HG02943 (cell line): Measurements from ENCODE around the gene CUZD1.
"Not testable (repeated sequence)": the region's sequence is repeated elsewhere in the genome, so short reads cannot be mapped to it uniquely, and the experiment has no call there.

ENCODE experiments used
- ATAC-seq: cut with Tn5 transposase; IDR thresholded peaks from one replicate; pipeline ENCODE4 v1.9.1; 2021; ENCODE audit warnings: mild to moderate bottlenecking, low read depth, moderate library complexity; ENCODE audit not compliant: unreplicated experiment

CUZD1 gene, protein sequence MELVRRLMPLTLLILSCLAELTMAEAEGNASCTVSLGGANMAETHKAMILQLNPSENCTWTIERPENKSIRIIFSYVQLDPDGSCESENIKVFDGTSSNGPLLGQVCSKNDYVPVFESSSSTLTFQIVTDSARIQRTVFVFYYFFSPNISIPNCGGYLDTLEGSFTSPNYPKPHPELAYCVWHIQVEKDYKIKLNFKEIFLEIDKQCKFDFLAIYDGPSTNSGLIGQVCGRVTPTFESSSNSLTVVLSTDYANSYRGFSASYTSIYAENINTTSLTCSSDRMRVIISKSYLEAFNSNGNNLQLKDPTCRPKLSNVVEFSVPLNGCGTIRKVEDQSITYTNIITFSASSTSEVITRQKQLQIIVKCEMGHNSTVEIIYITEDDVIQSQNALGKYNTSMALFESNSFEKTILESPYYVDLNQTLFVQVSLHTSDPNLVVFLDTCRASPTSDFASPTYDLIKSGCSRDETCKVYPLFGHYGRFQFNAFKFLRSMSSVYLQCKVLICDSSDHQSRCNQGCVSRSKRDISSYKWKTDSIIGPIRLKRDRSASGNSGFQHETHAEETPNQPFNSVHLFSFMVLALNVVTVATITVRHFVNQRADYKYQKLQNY

GRCh38 chr10:122845783-122846332 is at the start of gene CUZD1:
Gene CUZD1, minus strand, starts transcription at chr10:122845857. Its CDS starts 14 bp downstream, at chr10:122845843.
- ATAC-seq: no peak

GRCh38 chr10:122894261-122894944 is 48.7 kb upstream of the CUZD1 start:
- no peak for ATAC-seq

DNA sequence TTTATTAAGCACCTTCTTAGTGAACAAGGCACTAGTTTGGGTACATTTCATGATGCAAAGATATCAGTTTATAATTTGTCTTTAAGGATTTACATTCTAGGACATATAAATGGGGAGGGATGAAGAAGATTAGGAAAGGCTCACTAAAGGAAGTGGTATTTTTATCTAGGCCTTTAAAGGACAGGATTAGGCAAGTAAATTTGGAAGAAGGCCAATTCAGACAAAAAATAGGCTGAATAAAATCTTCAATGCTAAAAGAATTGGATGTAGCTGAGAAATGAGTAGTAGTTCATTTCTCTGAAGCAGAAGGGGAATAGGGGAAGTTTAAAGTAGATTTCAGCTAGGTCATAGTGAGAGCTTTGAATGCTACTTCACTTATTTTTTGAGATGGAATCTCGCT is 38.5 kb upstream of the CUZD1 start:
- no peak for ATAC-seq

DNA sequence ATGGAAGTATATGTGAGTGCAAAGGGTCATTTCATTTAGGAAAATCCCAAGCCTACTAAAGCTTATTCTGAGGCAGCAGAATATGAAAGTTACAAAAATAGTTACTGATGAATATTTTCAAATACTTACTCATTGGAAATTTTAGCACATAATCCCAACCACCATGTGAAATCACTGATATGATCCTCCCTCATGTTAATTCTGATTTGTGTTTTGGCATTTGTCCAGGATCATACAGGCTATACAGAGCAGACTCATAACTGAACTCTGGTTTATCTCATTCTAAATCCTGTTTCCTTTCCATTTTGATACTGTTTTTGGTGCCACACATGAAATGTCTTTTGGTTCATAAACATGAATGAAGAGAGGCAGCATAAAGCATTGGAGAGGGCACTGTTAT is 37.1 kb upstream of the CUZD1 start:
- no peak for ATAC-seq

- ATAC-seq: peak; percentile 80
Observed at GRCh38 chr10:122879339-122880273, 33.9 kb upstream of the CUZD1 start, which contains the start of gene FAM24B. Gene FAM24B, minus strand, starts transcription at chr10:122879581. Its CDS starts 29,066 bp downstream, at chr10:122850515.

DNA sequence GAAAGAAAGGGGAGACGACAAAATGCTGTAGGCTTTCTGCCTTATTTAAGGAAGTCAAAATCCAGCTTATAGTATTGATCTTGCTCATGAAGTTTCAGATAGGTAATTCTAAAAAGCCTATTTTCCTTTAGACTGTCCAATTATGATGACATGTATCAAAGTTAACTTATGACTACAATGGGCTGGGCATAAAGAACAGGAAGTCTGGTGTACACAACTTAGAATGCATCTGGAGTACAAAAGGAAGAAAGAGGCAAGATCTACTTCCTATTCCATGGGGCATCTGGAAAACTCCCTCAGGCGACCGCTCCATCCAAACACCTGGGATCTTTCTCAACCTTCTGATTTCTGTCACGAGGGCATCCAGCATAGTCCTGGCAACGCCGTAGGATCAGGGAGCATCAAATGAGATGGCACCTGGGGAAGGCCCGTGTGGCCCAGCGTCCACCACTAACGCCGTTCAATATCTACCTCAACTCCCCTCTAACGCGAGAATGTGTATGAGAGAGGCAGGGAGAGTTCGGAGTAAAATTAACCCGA is 33.2 kb upstream of the CUZD1 start:
- peak; percentile 17 for ATAC-seq

GRCh38 chr10:122877264-122877663 is 31.6 kb upstream of the CUZD1 start:
- no peak for ATAC-seq

DNA sequence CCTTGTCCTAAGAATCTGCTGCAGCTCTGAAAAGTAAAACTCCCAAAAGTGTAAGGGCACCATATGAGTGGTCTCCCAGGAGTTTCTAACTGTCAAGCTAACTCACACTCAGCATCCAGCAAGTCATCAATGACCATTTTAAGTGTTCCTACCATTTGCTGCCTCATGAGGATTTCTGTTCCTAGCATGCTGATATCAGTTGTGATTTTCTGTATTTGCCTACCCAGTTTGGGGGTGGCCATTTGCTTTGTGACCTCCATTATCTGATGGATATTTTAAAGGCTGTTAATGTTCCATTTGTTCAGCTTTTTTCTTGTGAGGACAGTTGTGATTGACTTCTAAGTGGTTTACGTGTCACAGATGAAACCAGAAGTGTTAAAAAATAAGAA is 30.8 kb upstream of the CUZD1 start:
- ATAC-seq: no peak

GRCh38 chr10:122875843-122876466 is 30.3 kb upstream of the CUZD1 start:
- no peak for ATAC-seq

DNA sequence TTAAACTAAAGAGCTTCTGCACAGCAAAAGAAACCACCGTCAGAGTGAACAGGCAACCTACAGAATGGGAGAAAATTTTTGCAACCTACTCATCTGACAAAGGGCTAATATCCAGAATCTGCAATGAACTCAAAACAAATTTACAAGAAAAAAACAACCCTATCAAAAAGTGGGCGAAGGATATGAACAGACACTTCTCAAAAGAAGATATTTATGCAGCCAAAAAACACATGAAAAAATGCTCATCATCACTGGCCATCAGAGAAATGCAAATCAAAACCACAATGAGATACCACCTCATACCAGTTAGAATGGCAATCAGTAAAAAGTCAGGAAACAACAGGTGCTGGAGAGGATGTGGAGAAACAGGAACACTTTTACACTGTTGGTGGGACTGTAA is 26.3 kb upstream of the CUZD1 start:
- ATAC-seq: not testable (repeated sequence)

GRCh38 chr10:122868768-122869167 is 23.1 kb upstream of the CUZD1 start:
- not testable (repeated sequence) for ATAC-seq

GRCh38 chr10:122866757-122867482 is 21.3 kb upstream of the CUZD1 start:
- ATAC-seq: not testable (repeated sequence)

DNA sequence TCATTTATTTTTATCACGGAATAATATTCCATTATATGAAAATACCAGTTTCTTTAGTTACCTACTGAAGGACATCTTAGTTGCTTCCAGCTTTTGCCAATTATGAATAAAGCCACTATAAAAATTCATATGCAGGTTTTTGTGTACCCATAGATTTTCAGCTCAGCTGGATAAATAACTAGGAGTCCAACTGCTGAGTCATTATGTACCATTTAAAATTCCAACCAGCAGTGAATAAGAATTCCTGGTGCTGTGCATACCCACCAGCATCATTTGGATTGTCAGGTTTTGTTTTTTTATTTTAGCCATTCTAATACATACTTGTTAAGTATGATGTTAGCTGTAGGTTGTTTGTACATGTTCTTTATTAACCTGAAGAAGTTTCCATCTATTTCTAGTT is 19.2 kb upstream of the CUZD1 start:
- no peak for ATAC-seq

- no peak for ATAC-seq
Observed at GRCh38 chr10:122864194-122864592, 18.5 kb upstream of the CUZD1 start.

DNA sequence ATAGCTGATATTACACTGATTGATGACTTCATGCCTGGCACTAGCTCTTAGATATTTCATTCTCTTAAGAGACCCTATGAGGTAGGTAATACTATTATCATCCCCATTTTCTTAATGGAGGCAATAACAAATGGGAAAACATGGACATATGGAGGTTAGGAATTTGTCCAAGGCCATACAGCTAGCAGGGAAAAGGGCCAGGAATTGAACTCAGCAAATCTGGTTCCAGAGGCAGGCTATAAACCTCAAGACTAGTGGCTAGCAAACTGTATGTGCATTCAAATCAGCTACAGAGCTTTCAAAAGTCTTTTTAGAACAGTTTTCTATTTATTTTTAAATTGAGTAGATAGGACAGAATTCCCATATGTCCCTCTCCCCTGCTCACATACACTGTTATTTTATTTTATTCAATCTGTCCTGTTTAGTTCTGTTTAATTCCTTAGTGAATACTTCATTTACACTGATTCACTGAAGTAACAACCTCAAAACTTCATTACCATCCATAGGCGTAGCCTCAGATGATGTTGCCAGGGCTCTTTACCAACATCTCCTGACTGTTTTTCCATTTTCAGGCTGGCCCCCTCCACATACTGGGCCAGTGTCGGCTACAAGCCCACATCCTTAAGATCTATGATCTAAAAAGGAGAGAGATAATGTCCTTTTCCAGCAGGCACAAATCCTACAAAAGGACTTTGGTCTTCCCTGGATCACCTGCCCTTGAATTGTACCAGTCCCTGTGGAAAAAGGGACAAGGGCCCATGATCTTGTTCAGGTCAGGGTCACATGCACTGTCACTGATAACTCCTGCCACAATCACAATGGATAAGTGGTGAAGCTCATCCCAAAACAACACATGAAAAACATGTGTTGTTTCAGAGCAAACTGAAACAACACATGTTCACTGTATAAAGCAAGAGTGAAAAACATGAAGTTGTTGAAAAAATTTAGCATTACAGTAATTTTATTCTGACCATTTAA is 17.8 kb upstream of the CUZD1 start:
- no peak for ATAC-seq

- ATAC-seq: no peak
Observed at GRCh38 chr10:122861711-122862161, 16.1 kb upstream of the CUZD1 start.

GRCh38 chr10:122859527-122859926 is 13.9 kb upstream of the CUZD1 start:
- ATAC-seq: no peak
